SK-N-DZ (cell line): Measurements from ENCODE around the gene ST3GAL3.

Experiments
- DNase-seq: peaks from one replicate; pipeline ENCODE4 v3.0.0-alpha.2; 2015; ENCODE audit warnings: low spot score

The ST3GAL3 gene

DNA sequence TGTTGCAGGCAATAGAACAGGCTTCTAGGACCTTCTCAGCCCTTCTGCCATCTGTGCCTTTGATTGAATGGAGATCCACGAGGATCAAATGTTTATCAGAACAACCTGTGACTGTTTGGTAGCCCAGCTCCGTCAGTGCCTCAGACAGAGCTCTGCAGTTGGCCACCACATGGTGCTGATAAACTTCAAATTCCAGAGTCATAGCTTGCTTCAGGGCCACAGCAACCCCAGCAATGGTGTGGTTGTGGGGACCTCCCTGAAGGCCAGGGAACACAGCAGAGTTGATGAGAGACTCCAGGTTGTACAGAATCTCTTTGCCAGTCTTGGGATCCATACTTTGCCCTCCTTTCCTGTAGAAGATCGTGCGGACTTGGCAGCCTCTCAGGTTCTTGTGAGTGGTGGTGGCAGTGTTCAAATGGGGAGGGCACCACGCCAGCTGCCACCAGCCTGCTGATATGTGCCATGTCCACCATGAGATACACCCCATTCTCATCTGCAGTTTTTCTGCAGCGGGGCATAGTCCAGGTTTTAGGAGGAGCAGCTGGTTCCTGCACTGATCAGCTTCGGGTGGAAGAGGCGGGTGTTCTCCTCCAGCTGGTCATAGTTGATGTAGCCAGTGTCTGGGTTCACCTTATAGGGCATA is 143.4 kb downstream of the ST3GAL3 start:
- no peak for DNase-seq

- no peak for DNase-seq
These were observed 144.4 kb downstream of the ST3GAL3 start for GRCh38 chr1:43851561-43852338.

DNA sequence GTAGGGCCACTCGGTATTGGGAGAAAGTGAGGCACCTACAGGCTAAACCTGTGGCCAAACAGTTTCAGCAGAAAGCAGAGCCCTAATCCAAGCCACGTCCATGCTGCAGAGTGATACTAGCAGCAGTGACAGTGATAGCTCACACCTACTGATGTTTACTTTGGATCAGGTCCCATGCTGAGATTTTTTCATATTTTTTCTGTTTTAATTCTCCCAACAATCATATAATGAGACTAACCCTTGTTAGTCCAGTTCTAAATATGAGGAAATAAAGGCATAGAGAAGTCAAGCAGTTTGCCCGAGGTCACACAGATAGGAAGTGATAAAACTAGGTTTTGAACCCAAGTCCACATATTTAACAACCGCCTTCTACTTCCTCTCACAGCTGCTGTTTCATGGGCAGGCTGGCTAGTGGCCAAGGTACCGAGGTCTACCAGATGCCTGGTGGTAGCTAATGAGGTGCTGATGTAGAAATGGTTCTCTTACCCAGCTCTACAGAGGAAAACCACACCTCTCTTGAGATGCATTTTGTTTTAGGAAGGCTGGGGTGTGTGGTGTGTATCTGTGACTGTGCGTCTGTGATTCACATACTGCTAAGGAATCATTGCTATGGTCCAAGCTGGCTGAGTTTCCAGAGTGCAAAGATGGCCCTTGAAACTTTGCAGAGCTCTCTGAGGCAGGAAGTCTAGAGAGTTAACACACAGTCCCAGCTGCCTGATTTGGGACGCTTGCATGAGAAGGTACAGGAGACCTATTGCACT is 146.0 kb downstream of the ST3GAL3 start:
- no peak for DNase-seq

GRCh38 chr1:43854473-43854872 is 147.1 kb downstream of the ST3GAL3 start:
- DNase-seq = no peak

- DNase-seq = no peak
These were observed 148.9 kb downstream of the ST3GAL3 start for GRCh38 chr1:43856188-43856587.

DNA sequence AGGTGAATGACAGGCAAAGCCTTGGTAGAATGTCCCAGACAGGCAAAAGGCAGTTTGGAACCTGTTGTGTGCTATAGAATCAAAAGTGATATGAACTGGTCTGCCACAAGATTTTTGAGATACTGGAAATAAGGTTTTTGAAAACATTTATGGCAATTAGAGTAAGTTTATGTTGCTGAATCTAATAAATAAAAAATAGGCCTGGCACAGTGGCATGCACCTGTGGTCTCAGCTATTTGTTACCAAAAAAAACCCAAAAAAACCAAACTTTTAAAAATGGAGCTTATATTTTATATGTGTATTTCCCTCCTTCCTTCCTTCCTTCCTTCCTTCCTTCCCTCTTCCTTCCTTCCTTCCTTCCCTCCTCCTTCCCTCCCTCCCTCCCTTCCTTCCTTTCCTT is 149.8 kb downstream of the ST3GAL3 start:
- DNase-seq = no peak

GRCh38 chr1:43858324-43858723 is 151.0 kb downstream of the ST3GAL3 start:
- no peak for DNase-seq

- no peak for DNase-seq
These were observed 154.0 kb downstream of the ST3GAL3 start for GRCh38 chr1:43861337-43861736.

- no peak for DNase-seq
These were observed 154.8 kb downstream of the ST3GAL3 start for GRCh38 chr1:43861988-43862735.

DNA sequence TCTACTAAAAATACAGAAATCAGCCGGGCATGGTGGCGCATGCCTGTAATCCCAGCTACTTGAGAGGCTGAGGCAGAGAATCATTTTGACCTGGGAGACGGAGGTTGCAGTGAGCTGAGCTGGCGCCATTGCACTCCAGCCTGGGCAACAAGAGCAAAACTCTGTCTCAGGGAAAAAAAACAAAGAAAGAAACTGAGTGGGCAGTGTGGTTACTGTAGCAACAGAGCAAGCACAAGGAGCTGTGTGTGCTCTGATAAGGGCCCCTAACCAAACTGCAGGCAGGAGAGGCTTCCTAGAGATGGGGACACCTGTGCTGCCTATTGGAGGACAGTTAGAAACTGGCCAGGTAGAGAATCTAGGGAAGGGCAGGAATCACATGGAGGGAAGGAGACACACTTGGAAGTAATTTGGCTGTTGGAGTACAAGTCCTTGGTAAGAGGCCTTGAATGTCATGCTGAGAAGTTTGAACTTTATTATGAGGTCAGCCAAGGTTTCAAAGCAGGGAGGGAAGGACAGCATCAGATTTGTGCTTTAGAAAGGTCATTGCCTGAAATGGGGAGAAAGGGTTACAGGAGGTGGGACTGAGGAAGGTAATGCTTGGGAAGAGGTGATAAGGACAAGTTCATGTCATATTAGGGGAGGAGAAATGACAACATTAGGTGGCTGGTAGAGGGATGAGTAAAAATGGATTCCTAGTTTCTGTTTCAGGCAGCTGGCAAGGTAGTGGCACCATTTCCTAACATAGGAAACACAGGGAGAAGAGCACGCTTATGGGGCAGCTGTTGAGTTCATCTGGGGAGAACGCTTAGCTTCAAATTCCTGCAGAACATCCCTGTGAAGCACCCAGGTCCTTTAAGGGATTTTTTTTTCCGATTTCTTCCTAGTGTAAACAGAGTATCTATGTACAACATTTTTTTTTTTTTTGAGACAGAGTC is 157.0 kb downstream of the ST3GAL3 start:
- DNase-seq = no peak

DNA sequence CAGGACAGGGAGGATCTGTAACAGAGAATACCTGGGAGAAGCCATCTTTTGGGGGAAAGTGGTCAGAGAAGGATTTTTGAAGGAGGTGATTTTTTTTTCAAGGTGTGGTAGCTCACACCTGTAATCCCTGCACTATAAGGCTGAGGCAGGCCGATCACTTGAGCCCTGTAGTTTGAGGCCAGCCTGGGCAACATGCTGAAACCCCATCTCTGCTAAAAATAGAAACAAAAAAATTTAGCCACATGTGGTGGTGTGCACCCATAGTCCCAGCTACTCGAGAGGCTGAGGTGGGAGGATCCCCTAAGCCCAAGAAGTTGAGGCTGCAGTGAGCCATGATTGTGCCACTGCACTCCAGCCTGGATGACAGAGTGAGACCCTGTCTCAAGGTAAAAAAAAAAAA is 158.9 kb downstream of the ST3GAL3 start:
- no peak for DNase-seq

DNA sequence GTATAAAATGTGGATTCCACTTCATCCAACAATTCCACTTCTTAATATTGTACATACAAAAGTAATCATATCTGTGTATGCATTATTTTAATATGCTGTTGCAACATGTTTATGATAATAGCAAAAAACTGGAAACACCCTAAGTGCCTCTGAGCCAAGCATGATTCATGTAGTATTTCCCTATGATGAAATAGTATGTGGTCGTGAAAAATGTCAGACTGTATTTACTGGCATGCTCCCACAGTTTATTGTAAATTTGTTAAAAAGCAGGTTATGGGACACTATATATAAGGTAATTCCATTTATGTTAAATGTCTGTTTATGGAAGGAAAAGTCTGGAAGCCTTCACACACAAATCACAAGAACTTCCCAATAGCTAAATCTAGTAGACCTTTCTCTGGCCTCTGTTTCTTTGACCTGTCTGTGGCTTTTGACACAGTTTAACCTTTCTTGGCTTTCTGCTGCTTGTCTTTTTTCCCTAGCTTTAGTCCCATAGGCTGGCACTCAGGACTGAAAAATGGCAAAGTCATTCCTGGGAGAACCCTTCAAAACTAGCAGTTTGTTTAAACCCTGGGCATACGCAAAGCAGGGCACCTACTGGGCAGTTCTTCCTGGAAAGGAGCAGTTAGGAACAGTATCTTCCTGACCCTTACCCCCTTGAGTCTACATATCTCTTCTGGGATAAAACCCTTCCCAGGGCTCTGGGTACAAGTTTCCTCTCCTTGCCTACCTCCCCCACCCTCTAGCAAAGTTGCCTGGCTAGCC is 160.8 kb downstream of the ST3GAL3 start:
- DNase-seq = no peak

DNA sequence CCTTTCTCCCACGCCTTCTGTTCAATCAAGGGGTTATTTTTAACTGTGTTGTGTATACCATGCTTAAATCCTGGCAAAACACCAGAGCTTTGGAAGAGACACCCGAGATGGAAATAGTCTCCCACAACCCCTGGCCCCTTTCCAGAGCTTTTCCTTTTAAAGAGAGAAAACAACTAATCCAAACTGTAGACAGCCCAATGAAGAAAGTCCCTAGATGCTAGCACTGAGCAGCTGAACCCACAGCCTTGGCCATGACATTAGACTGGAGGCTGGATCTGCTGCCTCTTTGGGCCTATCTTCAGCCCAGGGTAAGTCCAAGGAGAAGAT is 161.4 kb downstream of the ST3GAL3 start:
- DNase-seq = no peak

- no peak for DNase-seq
These were observed 163.0 kb downstream of the ST3GAL3 start for GRCh38 chr1:43870306-43870705.

GRCh38 chr1:43871181-43871910 is 164.0 kb downstream of the ST3GAL3 start:
- no peak for DNase-seq

DNA sequence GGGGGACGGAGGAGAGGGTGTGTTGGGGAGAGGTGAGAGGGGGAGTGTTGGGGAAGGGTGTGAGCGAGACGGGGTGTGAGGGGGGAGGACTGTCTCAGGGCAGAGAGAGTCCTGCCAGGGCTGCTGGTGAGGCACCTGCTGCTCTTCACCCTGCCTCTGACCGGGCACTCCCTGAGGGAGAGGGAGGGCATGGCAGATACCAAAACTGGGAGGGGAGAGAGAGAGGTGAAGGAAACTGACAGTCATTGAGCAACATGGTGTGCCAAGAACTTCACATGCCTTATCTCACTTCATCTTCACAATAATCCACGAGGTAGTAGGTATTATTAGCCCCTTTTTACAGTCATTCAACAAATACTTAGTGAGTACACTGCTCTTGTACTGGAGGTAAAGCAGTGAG is 164.9 kb downstream of the ST3GAL3 start:
- DNase-seq = no peak

DNA sequence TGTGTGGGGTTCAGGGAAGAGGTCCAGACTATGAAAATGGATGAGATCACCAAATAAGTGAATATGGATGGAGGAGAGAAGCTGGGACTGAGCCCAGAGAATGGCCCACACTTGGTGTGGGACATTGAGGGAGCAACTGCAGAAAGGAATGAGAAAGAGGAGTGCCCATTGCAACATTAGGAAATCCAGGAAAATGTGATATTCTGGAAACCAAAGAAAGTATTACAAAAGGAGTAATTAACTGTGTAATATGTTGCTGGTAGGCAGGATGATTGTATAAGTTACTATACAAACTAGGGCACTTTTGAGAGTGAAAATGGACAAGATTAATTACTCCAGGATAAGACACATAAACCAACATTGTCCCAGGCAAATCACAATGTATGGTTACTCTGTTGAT is 166.5 kb downstream of the ST3GAL3 start:
- no peak for DNase-seq

- DNase-seq = no peak
These were observed 167.4 kb downstream of the ST3GAL3 start for GRCh38 chr1:43874716-43875115.

DNA sequence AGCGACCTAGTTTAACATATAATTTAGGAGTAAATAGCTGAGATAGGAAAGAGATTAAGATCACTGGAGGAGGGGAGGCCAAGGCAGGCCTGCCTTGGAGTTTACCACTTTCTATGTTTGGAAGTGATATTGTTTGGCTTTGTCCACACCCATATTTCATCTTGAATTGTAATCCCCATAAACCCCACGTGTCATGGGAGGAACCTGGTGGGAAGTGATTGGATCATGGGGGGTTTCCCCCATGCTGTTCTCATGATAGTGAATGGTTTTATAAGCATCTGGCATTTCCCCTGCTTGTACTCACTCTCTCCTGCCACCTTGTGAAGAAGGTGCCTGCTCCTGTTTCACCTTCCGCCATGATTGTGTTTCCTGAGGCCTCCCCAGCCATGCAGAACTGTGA is 168.0 kb downstream of the ST3GAL3 start:
- no peak for DNase-seq
